SIG-M5 treated with dmso at 0.1 percent for 504 hours (cell line): ENCODE data around the gene CES4A.

Source experiments
- DNase-seq: peaks from one replicate; lab custom pipeline; 2025; ENCODE audit not compliant: unreplicated experiment; lab: John Stamatoyannopoulos, UW

CES4A gene

DNA sequence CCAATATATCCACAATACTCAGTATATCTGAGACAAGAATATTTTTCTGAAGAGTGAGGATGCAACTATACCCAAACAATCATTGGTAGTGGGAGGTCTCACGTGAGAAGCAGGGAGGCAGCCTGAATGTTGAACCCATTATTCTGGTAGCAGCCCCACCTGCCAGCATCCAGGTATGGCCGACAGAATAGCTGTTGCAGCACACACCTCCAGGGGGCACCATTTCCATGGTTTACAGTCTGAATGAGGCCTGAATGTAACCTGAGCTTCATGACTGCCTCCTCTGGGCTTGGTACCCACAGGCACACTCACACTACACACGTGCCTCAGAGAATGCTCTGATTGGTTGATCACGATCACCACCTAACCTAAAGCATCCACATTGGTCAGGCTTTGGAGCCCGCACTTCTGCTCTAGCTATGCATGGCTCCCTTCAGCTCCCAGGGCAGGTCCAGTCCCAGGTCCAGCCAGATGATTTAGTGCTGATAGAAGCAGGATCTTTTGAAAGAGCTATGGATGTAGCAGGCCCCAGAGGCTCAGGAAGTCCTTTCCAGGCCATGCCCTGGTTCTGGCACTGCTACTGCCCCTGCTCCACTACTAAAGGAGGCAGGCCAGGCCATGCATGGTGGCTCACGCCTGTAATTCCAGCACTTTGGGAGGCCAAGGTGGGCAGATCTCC, 29.6 kb downstream of the CES4A start:
- peak; percentile 41 for DNase-seq

DNA sequence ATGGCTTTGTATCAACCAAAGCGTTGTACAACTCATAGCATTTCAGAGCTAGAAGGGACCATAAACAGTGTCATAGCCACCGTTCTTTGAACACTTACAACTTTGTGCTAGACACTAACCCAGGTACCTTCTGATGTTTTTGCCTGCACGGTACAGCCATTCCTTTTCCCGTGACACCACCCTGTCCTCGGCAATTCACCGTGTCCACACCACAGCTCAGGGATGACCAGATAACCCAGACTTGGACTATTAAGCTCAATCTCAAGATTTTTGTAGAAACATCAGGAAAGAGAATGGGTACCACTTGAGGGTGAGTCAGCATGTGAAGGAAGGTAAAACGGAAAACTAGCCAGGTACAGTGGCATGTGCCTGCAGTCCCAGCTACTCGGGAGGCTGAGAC, 30.8 kb downstream of the CES4A start:
- DNase-seq = no peak

- DNase-seq = no peak
These were observed 32.9 kb downstream of the CES4A start for GRCh38 chr16:67021321-67021720.

GRCh38 chr16:67022531-67023214, 34.3 kb downstream of the CES4A start:
- no peak for DNase-seq

DNA sequence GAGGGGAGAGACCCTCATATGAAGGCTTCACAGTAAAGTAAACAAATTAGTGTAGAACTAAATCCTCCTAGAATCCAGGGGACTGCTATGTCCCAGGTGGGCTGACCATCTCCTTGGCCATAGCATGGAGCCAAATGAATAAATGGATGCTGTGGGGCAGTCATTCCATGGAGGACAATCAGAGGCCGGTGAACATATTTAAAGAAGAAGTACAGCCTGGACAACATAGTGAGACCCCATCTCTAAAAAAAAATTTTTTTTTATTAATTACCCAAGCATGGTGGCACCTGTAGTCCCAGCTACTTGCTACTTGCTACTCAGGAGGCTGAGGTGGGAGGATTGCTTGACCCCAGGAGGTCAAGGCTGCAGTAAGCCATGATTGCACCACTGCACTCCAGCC, 35.3 kb downstream of the CES4A start:
- no peak for DNase-seq

DNA sequence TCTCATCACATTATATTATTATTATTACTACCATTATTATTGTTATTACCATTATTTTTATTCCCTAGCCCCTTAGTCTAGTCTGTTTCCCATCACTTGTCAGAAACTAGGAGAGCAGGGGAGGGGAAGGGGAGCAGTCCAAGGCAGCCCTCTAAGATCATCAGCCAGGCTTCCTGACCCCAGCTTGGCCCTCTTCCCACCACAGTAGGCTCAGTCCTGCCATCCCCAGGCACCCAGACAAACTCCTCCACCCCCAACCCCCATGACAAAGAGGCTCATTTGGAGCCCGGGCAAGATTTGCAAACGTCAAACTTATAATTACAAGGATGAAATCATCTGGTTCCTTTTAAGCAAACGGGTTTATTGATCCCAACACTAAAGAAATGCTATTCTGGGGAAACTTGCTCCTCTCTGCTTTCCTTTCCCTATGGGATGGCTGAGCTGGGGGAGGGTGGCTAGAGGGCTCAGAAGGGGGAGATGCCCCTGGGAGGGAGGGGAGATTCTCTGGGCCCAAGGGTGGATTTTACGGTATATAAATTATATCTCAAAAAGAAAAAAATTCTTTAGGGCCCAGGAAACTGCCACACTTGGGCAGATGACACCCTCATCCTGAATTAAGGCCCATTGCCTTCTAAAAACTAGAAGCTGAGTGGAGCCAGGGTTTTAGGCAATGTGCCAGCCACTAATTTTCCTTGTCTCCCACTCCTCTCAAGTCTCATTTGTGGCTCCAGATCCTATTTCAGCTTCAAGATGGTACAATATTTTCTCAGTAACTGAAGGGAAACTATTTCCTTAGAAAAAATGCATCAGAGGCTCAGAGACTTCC, 36.2 kb downstream of the CES4A start:
- no peak for DNase-seq

DNA sequence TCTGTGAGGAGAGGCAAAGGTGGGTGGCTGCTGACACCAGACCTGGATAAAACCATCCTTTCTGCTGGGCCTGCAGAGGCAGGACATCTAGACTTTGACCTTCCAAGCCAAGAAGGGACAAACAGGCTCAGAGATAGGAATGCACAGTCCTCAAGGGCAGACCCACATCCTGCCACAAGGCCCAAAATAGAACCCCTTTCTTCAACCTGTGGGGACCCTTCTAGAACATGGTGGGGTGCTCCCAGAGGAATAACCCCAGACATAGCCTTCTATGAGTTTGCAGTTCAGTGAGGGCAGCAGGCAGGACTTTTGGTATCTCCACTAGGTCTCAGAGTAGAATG, 36.8 kb downstream of the CES4A start:
- DNase-seq = no peak

- no peak for DNase-seq
These were observed 38.2 kb downstream of the CES4A start for GRCh38 chr16:67026570-67026969.

DNA sequence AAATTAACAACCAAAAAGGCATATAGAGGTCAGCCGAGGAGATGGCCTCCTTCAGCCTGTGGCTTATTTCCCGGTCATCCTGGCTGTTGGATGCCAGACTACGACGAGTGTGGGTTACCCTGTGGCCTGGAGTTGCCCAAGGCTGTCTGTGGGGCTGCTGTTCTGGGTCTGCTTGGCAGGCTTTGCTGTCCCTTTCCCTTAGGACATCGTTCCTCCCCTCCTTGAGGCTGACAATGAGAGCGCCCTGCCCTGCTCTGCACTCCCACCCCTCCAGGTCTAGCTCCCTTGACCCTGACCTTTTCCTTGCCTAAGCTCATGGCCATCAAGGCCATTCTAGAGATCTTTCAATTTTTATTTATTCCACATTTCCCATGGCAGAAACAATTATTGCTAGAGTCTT, 38.7 kb downstream of the CES4A start:
- no peak for DNase-seq

GRCh38 chr16:67028167-67028695, 39.8 kb downstream of the CES4A start:
- no peak for DNase-seq

DNA sequence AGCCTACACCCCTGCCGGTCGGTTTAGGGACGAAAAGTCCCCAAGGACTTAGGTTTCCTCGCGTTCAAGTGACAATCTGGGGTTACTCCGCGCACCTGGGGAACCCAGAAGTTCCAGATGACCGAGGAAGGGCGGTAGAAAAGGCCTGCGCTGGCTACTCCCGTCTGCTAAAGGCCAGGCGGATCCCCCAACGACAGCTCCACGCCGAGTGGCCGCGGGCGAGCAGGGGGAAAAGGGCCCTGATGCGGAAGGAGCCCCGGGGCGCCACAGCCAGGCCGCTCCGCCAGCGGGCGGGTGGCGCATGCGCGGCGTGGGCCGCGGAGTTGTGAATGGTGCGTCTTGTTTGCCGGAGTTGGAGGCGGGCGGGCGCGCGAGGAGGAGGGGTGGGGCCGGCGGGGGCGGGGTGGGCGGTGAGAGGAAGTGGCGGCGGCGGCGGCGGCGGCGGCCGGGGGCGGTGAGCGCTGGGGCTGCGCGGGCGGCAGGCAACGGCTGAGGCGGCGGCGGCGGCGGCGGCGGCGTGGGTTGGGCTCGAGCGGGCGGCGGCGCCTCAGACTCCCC, 40.4 kb downstream of the CES4A start, which contains the start of gene CBFB:
Gene CBFB (plus strand): TSS at position 454 of the 558 bp plus-strand sequence. CDS start 259 bp downstream, outside the sequence.
- DNase-seq = peak; percentile 77

- DNase-seq = peak; percentile 54
These were observed 41.1 kb downstream of the CES4A start for GRCh38 chr16:67029254-67030096.

- DNase-seq = no peak
These were observed 42.0 kb downstream of the CES4A start for GRCh38 chr16:67030221-67030962.

DNA sequence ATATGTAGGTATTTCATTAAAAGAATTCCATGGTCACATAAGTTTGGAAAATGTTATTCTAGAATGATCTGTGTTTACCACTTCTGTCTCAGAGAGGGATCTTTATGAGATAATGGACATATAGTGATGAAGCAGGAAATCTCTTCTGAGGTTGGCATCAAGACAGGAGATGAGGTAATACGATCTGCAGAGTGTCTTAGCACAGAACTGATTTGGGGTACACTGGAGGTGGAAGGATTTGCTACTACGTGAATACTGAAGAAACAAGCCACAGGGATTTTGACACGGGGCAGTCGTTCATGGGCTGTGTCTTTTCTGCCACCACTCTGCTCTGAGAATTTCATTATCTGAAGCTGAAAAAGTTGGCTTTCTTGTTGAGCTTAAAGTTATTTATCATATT, 46.1 kb downstream of the CES4A start:
- no peak for DNase-seq

DNA sequence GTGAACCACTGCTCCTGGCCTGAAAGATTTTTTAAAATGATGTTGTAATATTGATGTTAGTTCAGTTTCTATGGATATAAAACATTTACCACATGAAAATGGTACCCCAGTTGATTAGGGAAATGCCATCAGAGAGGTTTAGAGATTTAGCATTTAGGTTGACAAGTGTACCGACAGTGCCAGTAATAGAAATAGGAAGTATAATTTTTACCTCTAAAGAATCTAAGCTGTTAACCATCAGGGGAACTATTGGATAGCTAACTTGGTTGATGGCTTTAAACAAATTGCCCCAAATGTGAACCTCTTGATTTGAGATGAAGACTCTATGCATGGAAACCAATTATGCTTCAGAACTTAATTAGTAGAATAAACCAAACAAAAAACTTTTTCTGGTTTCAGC, 47.0 kb downstream of the CES4A start:
- DNase-seq = no peak

DNA sequence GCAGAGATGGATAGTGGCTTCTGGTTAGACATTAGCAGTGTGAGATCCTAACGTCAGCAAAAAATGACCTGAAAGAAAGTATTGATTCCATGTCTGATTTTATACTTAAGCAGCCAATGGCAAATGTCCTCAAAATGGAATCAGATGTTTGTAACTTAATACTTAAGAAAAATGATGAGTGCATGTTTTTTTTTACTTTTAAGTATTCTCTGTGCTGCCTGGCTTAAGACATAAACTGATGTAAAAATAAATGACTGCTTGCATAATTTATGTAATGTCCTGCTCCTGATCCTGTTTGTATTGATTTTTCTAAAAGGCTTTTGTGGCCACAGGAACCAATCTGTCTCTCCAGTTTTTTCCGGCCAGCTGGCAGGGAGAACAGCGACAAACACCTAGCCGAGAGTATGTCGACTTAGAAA, 47.9 kb downstream of the CES4A start:
- no peak for DNase-seq

GRCh38 chr16:67039260-67040020, 51.1 kb downstream of the CES4A start:
- no peak for DNase-seq

- DNase-seq = no peak
These were observed 51.8 kb downstream of the CES4A start for GRCh38 chr16:67040166-67040565.

GRCh38 chr16:67040906-67041305, 52.5 kb downstream of the CES4A start:
- no peak for DNase-seq
